Neuronal stem cell (in vitro differentiated cells): ENCODE results near the gene FOLR1.

Experiments
- DNase-seq: peaks from one replicate; pipeline ENCODE4 v3.0.0-alpha.2; 2013; ENCODE audit warnings: low spot score
- H2AFZ ChIP-seq: one replicate; pipeline ENCODE4 v1.6.1; 2013; ENCODE audit warnings: mild to moderate bottlenecking, low read length, inconsistent platforms
- H2AK5ac ChIP-seq: 2 replicates; pipeline ENCODE4 v1.6.1; 2013; ENCODE audit warnings: low read depth, mild to moderate bottlenecking, inconsistent platforms, low read length, moderate library complexity, mixed read lengths
- H2BK120ac ChIP-seq: 2 replicates; pipeline ENCODE4 v1.6.1; 2013; ENCODE audit warnings: low read depth, mild to moderate bottlenecking, inconsistent platforms, low read length, moderate library complexity, mixed read lengths
- H2BK12ac ChIP-seq: one replicate; pipeline ENCODE4 v1.6.1; 2013; ENCODE audit warnings: low read length, inconsistent platforms
- H2BK15ac ChIP-seq: 2 replicates; pipeline ENCODE4 v1.6.1; 2013; ENCODE audit warnings: mild to moderate bottlenecking, low read length, inconsistent platforms, mixed read lengths
- H2BK5ac ChIP-seq: one replicate; pipeline ENCODE4 v1.6.1; 2013; ENCODE audit warnings: inconsistent platforms, mild to moderate bottlenecking, low read length, moderate library complexity
- H3K14ac ChIP-seq: one replicate; pipeline ENCODE4 v1.6.1; 2013; ENCODE audit warnings: low read length, inconsistent platforms
- H3K18ac ChIP-seq: 2 replicates; pipeline ENCODE4 v1.6.1; 2013; ENCODE audit warnings: low read length, inconsistent platforms
- H3K23ac ChIP-seq: 2 replicates; pipeline ENCODE4 v1.6.1; 2013; ENCODE audit warnings: low read depth, mild to moderate bottlenecking, mixed read lengths, low read length, inconsistent platforms; ENCODE audit not compliant: poor library complexity
- H3K27ac ChIP-seq: replicated peaks from 3 replicates; pipeline ENCODE4 v1.5.1; 2013; ENCODE audit warnings: low read length, inconsistent platforms
- H3K27me3 ChIP-seq, 3 experiments: 2 replicates each; pipeline ENCODE4 v1.6.1; 2013; ENCODE audit warnings: low read length in 3 of 3, mild to moderate bottlenecking in 2 of 3, inconsistent platforms in 1 of 3, low read depth in 1 of 3, mixed read lengths in 1 of 3, moderate library complexity in 1 of 3; ENCODE audit not compliant: control insufficient read depth in 3 of 3, insufficient read depth in 3 of 3
- H3K36me3 ChIP-seq, 2 donors: replicated peaks in 1 of 2; 2 replicates each; pipeline ENCODE4 v1.6.1; 2013; ENCODE audit warnings: low read length in 2 of 2; ENCODE audit not compliant: control insufficient read depth in 2 of 2, insufficient read depth in 2 of 2
- H3K4ac ChIP-seq: 2 replicates; pipeline ENCODE4 v1.6.1; 2013; ENCODE audit warnings: inconsistent platforms, mild to moderate bottlenecking, low read length, moderate library complexity
- H3K4me1 ChIP-seq, 2 donors: 1 replicate in 1 of 2; 2 replicates in 1 of 2; pipeline ENCODE4 v1.6.1; 2013; ENCODE audit warnings: low read length in 2 of 2, low read depth in 1 of 2; ENCODE audit not compliant: control insufficient read depth in 2 of 2, insufficient read depth in 1 of 2
- H3K4me2 ChIP-seq: one replicate; pipeline ENCODE4 v1.6.1; 2013; ENCODE audit warnings: mild to moderate bottlenecking, low read length, inconsistent platforms; ENCODE audit not compliant: insufficient read depth, poor library complexity, severe bottlenecking
- H3K4me3 ChIP-seq, 2 donors: 2 replicates each; pipeline ENCODE4 v1.5.1; 2013; ENCODE audit warnings: low read length in 2 of 2, mild to moderate bottlenecking in 2 of 2, inconsistent platforms in 1 of 2, moderate library complexity in 1 of 2
- H3K79me1 ChIP-seq: one replicate; pipeline ENCODE4 v1.6.1; 2013; ENCODE audit warnings: low read depth, mild to moderate bottlenecking, inconsistent platforms, low read length, moderate library complexity
- H3K9ac ChIP-seq: one replicate; pipeline ENCODE4 v1.6.1; 2013; ENCODE audit warnings: mild to moderate bottlenecking, low read depth, low read length, inconsistent platforms; ENCODE audit not compliant: poor library complexity
- H3K9me3 ChIP-seq, 2 donors: replicated peaks in 1 of 2; 2 replicates each; pipeline versions ENCODE3 to v1.6.1; 2013; ENCODE audit warnings: low read length in 2 of 2, mild to moderate bottlenecking in 2 of 2, inconsistent platforms in 1 of 2, low read depth in 1 of 2, mixed read lengths in 1 of 2, moderate library complexity in 1 of 2; ENCODE audit not compliant: control insufficient read depth in 2 of 2, insufficient read depth in 1 of 2
- H4K8ac ChIP-seq: one replicate; pipeline ENCODE4 v1.6.1; 2013; ENCODE audit warnings: low read depth, mild to moderate bottlenecking, inconsistent platforms, low read length, moderate library complexity
- H4K91ac ChIP-seq: one replicate; pipeline ENCODE4 v1.6.1; 2013; ENCODE audit warnings: low read length, low read depth, mild to moderate bottlenecking, inconsistent platforms; ENCODE audit not compliant: poor library complexity
- WGBS, 2 donors: extraction: QIAGEN DNeasy Blood & Tissue Kit; methylation state at CpG; one replicate each; pipeline ENCODE4 v1.1.7; 2013; ENCODE audit warnings: missing lambda C conversion rate in 2 of 2, mixed read lengths in 1 of 2; ENCODE audit not compliant: insufficient read length in 2 of 2, insufficient replicate concordance in 1 of 2; ENCODE audit errors: extremely low coverage in 2 of 2; 5-methylcytosine and 5-hydroxymethylcytosine counted together

FOLR1 gene

GRCh38 chr11:72209101-72209500, 17.2 kb downstream of the FOLR1 start:
- Histone ChIP-seq H2BK15ac (no peak overlapping the region), H3K27ac (no peak overlapping the region), H3K14ac (no peak overlapping the region), H4K8ac (no peak overlapping the region), H3K9me3 (peaks cover 0 to 3% of the 10 kb centered on the region in 2 donors), H3K27me3 (peaks cover 0 to 5% (median 0%) of the 10 kb centered on the region in 3 experiments), H3K79me1 (no peaks in the 10 kb centered on the region), H4K91ac (no peak overlapping the region), H2BK120ac (no peak overlapping the region), H3K36me3 (no peaks in the 10 kb centered on the region), H2BK5ac (no peak overlapping the region), H3K4me2 (no peak overlapping the region), H3K4ac (no peak overlapping the region), H2AFZ (no peak overlapping the region), H3K4me3 (no peak overlapping the region), H3K18ac (no peak overlapping the region), H2AK5ac (no peak overlapping the region), H3K4me1 (no peaks in the 10 kb centered on the region), H3K9ac (no peak overlapping the region), H2BK12ac (no peak overlapping the region), H3K23ac (no peak overlapping the region)
- no CpG with 5 or more reads among the region's 4 CpGs for WGBS, 2 donors
- no peak for DNase-seq

DNA sequence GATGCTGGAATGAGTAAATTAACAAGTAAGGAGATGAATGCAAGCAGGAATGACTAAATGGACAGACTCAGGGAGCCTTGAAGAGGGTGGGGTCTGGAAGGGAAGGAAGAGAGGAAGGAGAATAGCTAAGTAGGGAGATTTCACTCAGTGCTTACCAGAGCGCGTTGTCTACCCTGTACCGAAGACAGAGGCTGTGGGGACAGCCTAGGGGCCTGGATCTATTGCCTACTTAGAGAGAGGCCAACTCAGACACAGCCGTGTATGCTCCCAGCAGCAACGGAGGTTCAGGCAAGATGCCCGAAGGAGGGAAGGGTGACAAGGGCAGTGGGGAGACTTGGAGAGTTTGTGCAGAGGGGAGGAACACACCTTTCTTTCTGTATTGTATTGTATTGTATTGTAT, 24.7 kb downstream of the FOLR1 start, which contains the start of gene FOLR2:
Gene FOLR2, plus strand, starts transcription at position 157 of the 400 bp plus-strand sequence. CDS start 1,791 bp downstream, outside the sequence.
- Histone ChIP-seq H3K9me3 (no peaks in the 10 kb centered on the region), H3K4me2 (no peak within 1 kb of the TSS), H3K27me3 (peaks cover 0 to 26% (median 0%) of the 10 kb centered on the region in 3 experiments), H4K8ac (no peak within 1 kb of the TSS), H2AFZ (no peak within 1 kb of the TSS), H2AK5ac (no peak within 1 kb of the TSS), H3K27ac (no peak within 1 kb of the TSS), H3K9ac (no peak within 1 kb of the TSS), H3K23ac (no peak within 1 kb of the TSS), H2BK15ac (peak within 1 kb of the TSS; percentile 67), H3K4me1 (no peaks in the 10 kb centered on the region), H3K18ac (no peak within 1 kb of the TSS), H3K14ac (no peak within 1 kb of the TSS), H3K79me1 (no peaks in the 10 kb centered on the region), H2BK120ac (no peak within 1 kb of the TSS), H4K91ac (no peak within 1 kb of the TSS), H2BK5ac (no peak within 1 kb of the TSS), H3K36me3 (no peaks in the 10 kb centered on the region), H2BK12ac (no peak within 1 kb of the TSS), H3K4ac (no peak within 1 kb of the TSS), H3K4me3 (no peak within 1 kb of the TSS)
- no peak for DNase-seq
- WGBS, 2 donors, result no CpG with 5 or more reads among the region's 6 CpGs

DNA sequence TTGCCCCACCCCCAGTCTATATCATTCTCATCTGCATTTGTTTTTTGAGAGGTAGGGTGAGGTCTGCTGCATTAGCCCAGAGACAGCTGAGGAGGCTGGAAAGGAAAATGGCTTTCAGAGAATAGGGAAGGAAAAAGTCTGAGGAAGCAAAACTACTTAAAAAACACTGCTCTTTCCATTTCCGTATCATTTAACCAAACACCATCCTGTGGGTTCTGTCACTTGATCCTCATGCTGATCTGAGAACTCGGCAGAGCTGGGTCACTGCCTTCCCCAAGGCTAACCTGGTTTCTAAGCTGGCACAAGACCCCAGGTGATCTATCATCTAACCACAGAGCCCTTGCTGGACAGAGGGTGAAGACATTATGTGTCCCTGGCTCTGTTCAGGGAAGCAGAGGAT, 25.9 kb downstream of the FOLR1 start:
- no peak overlapping the region for H3K9ac ChIP-seq
- H2AFZ ChIP-seq, result no peak overlapping the region
- H3K27ac ChIP-seq, result no peak overlapping the region
- H3K9me3 ChIP-seq, result no peaks in the 10 kb centered on the region
- H2BK15ac ChIP-seq, result no peak overlapping the region
- H2AK5ac ChIP-seq, result no peak overlapping the region
- H2BK120ac ChIP-seq, result no peak overlapping the region
- no peak overlapping the region for H3K18ac ChIP-seq
- no peak overlapping the region for H2BK5ac ChIP-seq
- no peak overlapping the region for H4K8ac ChIP-seq
- no peak overlapping the region for H4K91ac ChIP-seq
- no peak overlapping the region for H2BK12ac ChIP-seq
- H3K36me3 ChIP-seq, result no peaks in the 10 kb centered on the region
- no peak overlapping the region for H3K4me3 ChIP-seq
- peaks cover 0 to 26% (median 0%) of the 10 kb centered on the region in 3 experiments for H3K27me3 ChIP-seq
- H3K79me1 ChIP-seq, result no peaks in the 10 kb centered on the region
- H3K23ac ChIP-seq, result no peak overlapping the region
- WGBS, 2 donors, result no CpG with 5 or more reads among the region's 2 CpGs
- DNase-seq, result no peak
- H3K14ac ChIP-seq, result no peak overlapping the region
- H3K4me2 ChIP-seq, result no peak overlapping the region
- peaks cover 3 to 4% of the 10 kb centered on the region in 2 donors for H3K4me1 ChIP-seq
- H3K4ac ChIP-seq, result no peak overlapping the region

DNA sequence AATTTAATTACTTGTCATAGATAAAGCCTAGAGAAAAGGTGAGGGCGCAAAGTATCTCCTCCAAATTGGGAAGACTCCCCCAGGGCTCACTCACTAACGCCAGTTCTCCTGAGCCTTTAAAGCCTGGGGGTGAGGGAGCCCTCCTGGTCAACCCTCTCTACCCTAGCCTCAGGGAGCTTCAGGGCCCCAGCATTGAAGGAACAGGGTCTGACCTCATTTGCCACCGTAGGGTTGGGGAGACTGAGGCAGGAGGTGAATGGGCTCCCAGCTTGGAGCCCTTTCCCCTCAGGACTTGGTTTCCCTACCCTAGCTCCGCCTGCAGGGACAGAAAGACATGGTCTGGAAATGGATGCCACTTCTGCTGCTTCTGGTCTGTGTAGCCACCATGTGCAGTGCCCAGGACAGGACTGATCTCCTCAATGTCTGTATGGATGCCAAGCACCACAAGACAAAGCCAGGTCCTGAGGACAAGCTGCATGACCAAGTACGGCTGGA, 26.4 kb downstream of the FOLR1 start:
- peaks cover 3 to 4% of the 10 kb centered on the region in 2 donors for H3K4me1 ChIP-seq
- H2BK15ac ChIP-seq, result no peak overlapping the region
- H3K27ac ChIP-seq, result no peak overlapping the region
- H3K23ac ChIP-seq, result no peak overlapping the region
- no peak overlapping the region for H3K4me2 ChIP-seq
- peaks cover 0 to 26% (median 0%) of the 10 kb centered on the region in 3 experiments for H3K27me3 ChIP-seq
- no peak overlapping the region for H3K4ac ChIP-seq
- H3K79me1 ChIP-seq, result no peaks in the 10 kb centered on the region
- H3K14ac ChIP-seq, result no peak overlapping the region
- WGBS, 2 donors, result no CpG with 5 or more reads among the region's 5 CpGs
- H2AK5ac ChIP-seq, result no peak overlapping the region
- no peak overlapping the region for H3K18ac ChIP-seq
- H4K91ac ChIP-seq, result no peak overlapping the region
- H3K36me3 ChIP-seq, result no peaks in the 10 kb centered on the region
- no peaks in the 10 kb centered on the region for H3K9me3 ChIP-seq
- H2AFZ ChIP-seq, result no peak overlapping the region
- H3K9ac ChIP-seq, result no peak overlapping the region
- H2BK120ac ChIP-seq, result no peak overlapping the region
- no peak overlapping the region for H3K4me3 ChIP-seq
- H4K8ac ChIP-seq, result no peak overlapping the region
- DNase-seq, result no peak
- peak overlapping the region; percentile 46 for H2BK12ac ChIP-seq
- no peak overlapping the region for H2BK5ac ChIP-seq
